Prostate gland (tissue), 2 donors: ENCODE measurements around the gene MRPS23. TPM values are rescaled to one million over a fixed set of nuclear protein-coding genes. Genes with fewer than 3 reads are reported as not detected.

Experiments used
- DNase-seq: peaks from one replicate; pipeline ENCODE4 v3.0.0-alpha.2; 2019; ENCODE audit warnings: low spot score
- H3K27ac ChIP-seq, 2 donors: fragments of 200-600 bp; sonication (generic); 2 replicates each; pipeline ENCODE4 v1.5.1; 2017 to 2019
- H3K27me3 ChIP-seq: fragments of 200-600 bp; sonication (generic); replicated peaks from 2 replicates; pipeline ENCODE4 v1.5.1; 2019; ENCODE audit not compliant: insufficient read depth
- H3K36me3 ChIP-seq, 2 donors: fragments of 200-600 bp; sonication (generic); 1 replicate in 1 of 2; 2 replicates in 1 of 2; pipeline versions ENCODE4 v1.5.1 to v1.8.1; 2017 to 2019
- H3K4me1 ChIP-seq: fragments of 200-600 bp; sonication (generic); replicated peaks from 2 replicates; pipeline ENCODE4 v1.5.1; 2019
- H3K4me3 ChIP-seq, 2 donors: fragments of 200-600 bp; sonication (generic); 2 replicates each; pipeline ENCODE4 v1.5.1; 2017 to 2019
- H3K9me3 ChIP-seq: fragments of 200-600 bp; sonication (generic); 2 replicates; pipeline ENCODE4 v1.5.1; 2017
- CTCF ChIP-seq, 4 experiments: fragments of 200-600 bp in 2 of 4; fragments of 450-650 bp in 2 of 4; sonication (generic) in 2 of 4; IDR thresholded peaks; 1 replicate in 3 of 4; 2 replicates in 1 of 4; pipeline ENCODE4 v1.5.1; 2016 to 2019; ENCODE audit warnings: antibody characterized with exemption in 4 of 4, mild to moderate bottlenecking in 2 of 4, moderate library complexity in 2 of 4
- POLR2A ChIP-seq: fragments of 450-650 bp; IDR thresholded peaks from one replicate; pipeline ENCODE4 v1.6.1; 2016; ENCODE audit warnings: antibody characterized with exemption, mild to moderate bottlenecking
- POLR2AphosphoS5 ChIP-seq: sonication (generic); formaldehyde crosslinking; IDR thresholded peaks from one replicate; pipeline ENCODE4 v1.6.1; 2017; ENCODE audit warnings: antibody characterized with exemption
- WGBS: methylation state at CpG from one replicate; pipeline ENCODE4 v1.1.5; 2018; 5-methylcytosine and 5-hydroxymethylcytosine counted together
- intact Hi-C: fragments of 100-400 bp; cut with DNase I; formaldehyde crosslinking; loops from one replicate; pipeline ENCODE4 v1.14.2; 2022
- total RNA-seq, 2 donors: library from RNA; depleted of rRNA; stranded (reverse); fragments of >200 nt; gene quantifications; one replicate each; pipeline ENCODE4 v1.1.0, GENCODE V29; 2016

The MRPS23 gene
- total RNA-seq, 2 donors from 2014 or later: 29.0 to 43.1 TPM

GRCh38 chr17:57833179-57833939, 16.5 kb downstream of the MRPS23 start:
- intact Hi-C loops: loop anchor here (2.0 to 10.0 kb wide), 5 partner anchors 23 to 709 kb away; no protein-coding TSS in a partner anchor

GRCh38 chr17:57832314-57833178, 17.3 kb downstream of the MRPS23 start:
- intact Hi-C loops: loop anchor here (2.0 to 10.0 kb wide), 5 partner anchors 22 to 708 kb away; no protein-coding TSS in a partner anchor
- H3K4me3 ChIP-seq: peak overlapping the region; percentile 19 to 30
- no peak for TF ChIP-seq POLR2AphosphoS5
- peaks cover 7% of the 10 kb centered on the region for H3K4me1 ChIP-seq
- no peaks in the 10 kb centered on the region for H3K36me3 ChIP-seq
- DNase-seq: no peak
- WGBS: 28% methylated on average over 12 of the region's 12 CpGs
- peak overlapping the region; percentile 83 to 84 for H3K27ac ChIP-seq
- no peaks in the 10 kb centered on the region for H3K9me3 ChIP-seq
- no peaks in the 10 kb centered on the region for H3K27me3 ChIP-seq

More at GRCh38 chr17:57833179-57833939, 16.5 kb downstream of the MRPS23 start:
- 7% methylated on average over 13 of the region's 13 CpGs for WGBS
- Histone ChIP-seq H3K27me3 (no peaks in the 10 kb centered on the region), H3K4me1 (peaks cover 7% of the 10 kb centered on the region), H3K9me3 (no peaks in the 10 kb centered on the region), H3K4me3 (peak overlapping the region; percentile 19 to 30), H3K36me3 (no peaks in the 10 kb centered on the region), H3K27ac (peak overlapping the region; percentile 83 to 84)
- TF ChIP-seq CTCF (IDR thresholded peaks at IDR 0.05) (peak; percentile 85 to 93 (median 90)), POLR2A (no peak)
- DNase-seq: peak; percentile 77

- no peak overlapping the region for H3K27ac ChIP-seq
- H3K36me3 ChIP-seq: no peaks in the 10 kb centered on the region
- H3K4me1 ChIP-seq: peaks cover 7% of the 10 kb centered on the region
- no peak for DNase-seq
- intact Hi-C loops: loop anchor here (5.0 to 10.0 kb wide), 4 partner anchors 156 to 706 kb away; no protein-coding TSS in a partner anchor
- H3K4me3 ChIP-seq: no peak overlapping the region
- no peak for TF ChIP-seq CTCF (IDR thresholded peaks at IDR 0.05)
- H3K9me3 ChIP-seq: no peaks in the 10 kb centered on the region
- WGBS: 92% methylated on average over 7 of the region's 7 CpGs
- no peaks in the 10 kb centered on the region for H3K27me3 ChIP-seq
Measured at GRCh38 chr17:57830880-57831279, 19.0 kb downstream of the MRPS23 start.

- no peak for DNase-seq
- TF ChIP-seq POLR2AphosphoS5 (no peak), POLR2A (no peak), CTCF (IDR thresholded peaks at IDR 0.05) (no peak)
- Histone ChIP-seq H3K4me3 (no peak overlapping the region), H3K27ac (no peak overlapping the region), H3K9me3 (no peaks in the 10 kb centered on the region), H3K36me3 (no peaks in the 10 kb centered on the region), H3K4me1 (no peaks in the 10 kb centered on the region), H3K27me3 (no peaks in the 10 kb centered on the region)
- 83% methylated on average over 15 of the region's 15 CpGs for WGBS
- intact Hi-C loops: no loop called here
Measured at GRCh38 chr17:57823469-57824401, 26.1 kb downstream of the MRPS23 start.

- TF ChIP-seq CTCF (IDR thresholded peaks at IDR 0.05) (no peak), POLR2AphosphoS5 (no peak), POLR2A (no peak)
- Histone ChIP-seq H3K4me3 (no peak overlapping the region), H3K4me1 (no peaks in the 10 kb centered on the region), H3K27me3 (no peaks in the 10 kb centered on the region), H3K36me3 (no peaks in the 10 kb centered on the region), H3K9me3 (no peaks in the 10 kb centered on the region), H3K27ac (no peak overlapping the region)
- no peak for DNase-seq
- intact Hi-C loops: no loop called here
- WGBS: 88% methylated on average over 5 of the region's 5 CpGs
Measured at GRCh38 chr17:57819867-57820266, 30.0 kb downstream of the MRPS23 start.
